HG02938 (cell line): ENCODE results near the gene RAP1GAP.

Experiments
- ATAC-seq: cut with Tn5 transposase; IDR thresholded peaks from one replicate; pipeline ENCODE4 v1.9.1; 2021; ENCODE audit warnings: mild to moderate bottlenecking, moderate library complexity; ENCODE audit not compliant: unreplicated experiment

Gene RAP1GAP

DNA sequence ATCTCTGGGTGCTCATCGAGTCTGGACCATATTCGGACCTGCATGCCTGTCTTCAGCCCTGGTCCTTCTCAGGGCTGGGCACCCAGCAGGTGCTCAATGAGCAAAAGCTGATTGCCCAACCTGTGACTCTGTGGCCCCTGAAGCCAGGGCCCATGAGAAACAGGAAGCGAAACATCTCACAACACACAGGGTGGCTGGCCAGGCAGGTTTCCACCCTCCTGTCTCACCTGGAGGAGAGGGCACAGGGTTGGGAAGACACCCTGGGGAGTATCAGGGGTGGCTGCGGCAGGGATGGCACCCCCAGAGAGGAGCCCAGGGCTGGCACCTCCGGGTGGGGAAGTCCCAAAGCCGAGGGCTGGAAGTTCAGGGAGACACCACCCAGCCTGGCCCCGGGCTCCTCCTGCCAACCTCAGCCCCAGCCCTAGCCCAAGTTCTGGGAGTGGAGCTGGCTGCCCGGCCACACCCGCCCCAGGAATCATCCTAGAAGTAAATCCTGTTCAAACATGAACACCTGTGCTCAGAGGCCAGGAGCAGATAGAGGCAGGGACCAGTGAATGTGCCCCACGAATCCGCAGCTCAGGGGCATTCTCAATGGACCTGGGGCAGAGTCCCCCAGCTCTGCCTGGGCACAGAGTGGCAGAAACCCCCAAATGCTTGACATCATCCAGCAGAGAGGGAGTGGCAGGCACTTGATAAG, 54.6 kb downstream of the RAP1GAP start:
- ATAC-seq = no peak

GRCh38 chr1:21613072-21613867, 55.9 kb downstream of the RAP1GAP start:
- ATAC-seq = no peak

- ATAC-seq = no peak
Measured at GRCh38 chr1:21612057-21612456, 57.1 kb downstream of the RAP1GAP start.

DNA sequence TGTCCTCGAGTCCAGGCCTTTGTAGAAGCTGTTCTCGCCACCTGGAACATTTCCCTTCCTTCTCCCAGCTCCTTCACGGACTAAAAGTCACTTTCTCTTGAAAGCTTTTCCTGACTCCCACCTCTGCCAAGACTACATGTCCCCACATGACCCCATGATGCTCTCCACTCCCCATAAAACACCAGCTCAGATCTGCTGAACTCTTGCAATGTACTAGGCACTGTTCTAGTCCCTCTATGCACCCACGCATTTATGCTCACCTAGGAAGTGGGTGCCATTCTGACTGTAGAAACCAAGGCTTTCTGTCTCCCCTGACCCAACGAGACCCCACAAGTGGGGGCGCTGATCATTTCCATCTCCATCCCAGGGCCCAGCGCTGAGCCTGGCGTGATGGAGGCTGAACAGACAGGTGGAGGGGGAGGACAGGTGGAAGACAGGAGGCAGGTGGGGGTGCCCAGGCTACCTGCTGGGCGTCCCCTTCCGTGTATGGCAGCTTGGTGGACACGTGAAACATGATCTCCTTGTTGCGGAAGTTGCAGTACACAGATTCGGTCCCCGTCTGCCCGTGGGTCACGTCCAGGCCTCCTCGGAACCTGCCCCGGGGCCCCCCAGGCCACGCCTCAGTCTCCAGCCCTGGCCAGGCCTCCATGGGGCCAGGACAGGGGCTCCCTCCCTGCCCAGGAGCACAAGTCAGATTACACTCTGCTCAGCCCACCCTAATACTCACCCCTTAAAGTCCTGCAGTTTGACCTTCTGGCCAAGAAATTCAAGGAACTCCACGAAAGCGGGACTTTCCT, 58.0 kb downstream of the RAP1GAP start:
- no peak for ATAC-seq

DNA sequence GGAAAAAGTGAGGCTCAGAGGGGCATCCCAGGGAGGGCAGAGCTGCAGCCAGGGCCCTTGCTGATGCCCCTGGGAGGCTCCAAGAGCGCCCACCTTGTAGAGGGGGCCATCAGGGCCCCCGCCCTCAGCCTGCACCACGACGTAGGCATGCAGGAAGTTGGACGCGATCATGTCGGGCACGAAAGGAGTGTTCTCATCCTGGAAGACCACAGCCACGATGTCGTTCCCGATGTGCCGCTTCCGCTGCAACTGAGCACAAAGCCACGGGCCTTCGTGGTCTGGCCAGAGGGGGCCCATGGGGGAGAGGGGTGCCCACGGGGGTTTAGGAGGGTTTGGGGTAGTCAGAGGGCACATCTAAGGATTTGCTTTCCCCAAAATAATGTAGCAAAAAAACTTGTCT, 59.1 kb downstream of the RAP1GAP start:
- ATAC-seq = no peak

DNA sequence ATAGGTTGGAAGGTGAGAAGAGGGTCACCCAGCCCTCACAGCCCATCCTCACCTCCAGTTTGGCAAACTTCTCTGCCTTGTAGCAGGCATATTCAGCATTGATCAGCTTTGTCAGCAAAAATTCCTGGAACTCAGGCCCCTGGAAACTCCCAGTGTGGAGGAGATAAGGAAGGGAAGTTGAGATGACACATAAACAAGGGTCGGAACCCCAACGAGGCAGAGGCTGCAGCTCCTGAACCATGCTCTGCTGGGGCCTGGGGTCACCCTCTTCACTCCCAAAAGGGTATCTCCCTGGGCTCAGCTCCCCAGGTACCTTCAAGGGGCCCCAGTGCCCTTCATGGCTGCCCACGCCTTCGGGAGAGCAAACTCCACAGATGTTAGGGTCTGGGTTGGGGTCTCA, 60.4 kb downstream of the RAP1GAP start:
- no peak for ATAC-seq

DNA sequence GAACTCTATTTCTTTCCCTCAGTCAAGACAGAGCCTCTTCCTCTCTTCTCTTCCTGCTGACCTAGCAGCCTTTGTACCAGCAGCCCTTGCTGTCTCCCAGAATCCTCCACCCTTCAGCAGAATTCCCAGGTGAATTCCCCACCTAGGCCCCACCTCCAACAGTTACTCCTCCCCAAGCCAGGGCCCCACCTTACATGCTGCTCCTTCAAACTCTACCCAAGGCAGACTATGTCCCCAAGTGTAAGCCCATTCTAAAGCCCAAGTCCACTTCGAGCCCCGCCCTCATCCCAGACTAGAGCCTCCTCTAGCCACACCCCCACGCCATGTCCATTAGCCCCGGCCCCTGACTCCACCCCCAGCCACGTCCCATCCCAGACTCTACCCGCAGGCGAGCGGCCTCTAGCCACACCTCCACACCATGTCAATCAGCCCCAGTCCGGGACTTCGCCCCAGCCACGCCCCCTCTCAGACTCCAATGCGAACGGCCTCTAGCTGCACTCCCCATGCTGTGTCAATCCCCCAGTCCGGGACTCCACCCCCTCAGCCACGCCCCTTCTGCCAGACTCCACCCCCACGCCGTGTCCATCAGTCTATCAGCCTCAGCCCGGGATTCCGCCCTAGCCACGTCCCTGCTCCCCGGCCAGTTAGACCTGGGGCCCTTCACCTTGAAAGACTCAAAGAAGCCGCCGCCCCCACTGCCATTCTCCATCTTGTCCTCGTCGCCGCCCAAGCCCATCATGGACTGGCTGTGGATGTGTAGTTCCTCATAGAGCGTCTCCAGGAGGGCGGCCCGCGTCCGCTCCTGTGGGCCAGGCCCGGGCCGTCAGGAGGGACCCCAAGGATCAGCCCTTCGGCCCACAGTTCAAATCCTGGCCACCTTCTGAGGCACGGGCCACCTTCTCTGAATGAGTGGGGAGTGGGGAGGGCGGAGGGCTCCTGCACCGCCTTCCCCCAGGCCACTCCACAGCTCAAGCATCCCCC, 61.3 kb downstream of the RAP1GAP start:
- no peak for ATAC-seq

DNA sequence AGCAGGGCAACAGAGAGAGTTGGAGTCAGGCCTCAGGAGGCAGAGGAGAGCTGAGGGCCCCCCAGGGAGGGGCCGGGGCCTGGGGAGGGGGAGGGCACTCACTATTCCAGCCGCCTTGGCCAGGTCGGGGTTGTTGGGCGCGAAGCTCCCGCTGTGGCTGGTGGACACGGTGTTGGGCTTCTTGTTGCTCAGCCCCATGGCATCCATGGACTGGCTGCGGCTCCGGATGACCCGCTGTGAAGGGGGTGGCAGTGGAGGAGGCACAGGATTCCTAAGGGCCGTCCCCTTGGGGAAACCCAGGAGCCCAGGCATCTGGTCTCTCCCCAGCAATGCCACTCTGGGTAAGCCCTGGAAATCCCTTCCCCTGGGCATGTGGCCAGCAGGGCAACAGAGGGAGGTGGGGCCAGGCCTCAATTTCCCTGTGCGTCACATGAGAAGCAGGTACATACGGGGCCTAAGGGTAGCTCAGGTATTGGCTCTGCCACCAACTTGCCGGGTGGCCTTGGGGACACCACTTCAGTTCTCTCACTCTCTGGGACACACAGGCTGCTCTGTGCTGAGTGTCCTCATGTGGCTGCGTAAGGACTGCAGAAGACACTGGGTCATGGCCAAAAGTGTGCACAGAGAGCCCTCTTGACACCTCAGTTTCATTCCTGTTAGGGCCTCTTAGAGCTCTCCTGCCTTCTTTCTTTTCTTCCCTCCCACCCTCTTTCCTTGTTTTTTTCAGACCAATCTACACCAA, 63.0 kb downstream of the RAP1GAP start:
- no peak for ATAC-seq

DNA sequence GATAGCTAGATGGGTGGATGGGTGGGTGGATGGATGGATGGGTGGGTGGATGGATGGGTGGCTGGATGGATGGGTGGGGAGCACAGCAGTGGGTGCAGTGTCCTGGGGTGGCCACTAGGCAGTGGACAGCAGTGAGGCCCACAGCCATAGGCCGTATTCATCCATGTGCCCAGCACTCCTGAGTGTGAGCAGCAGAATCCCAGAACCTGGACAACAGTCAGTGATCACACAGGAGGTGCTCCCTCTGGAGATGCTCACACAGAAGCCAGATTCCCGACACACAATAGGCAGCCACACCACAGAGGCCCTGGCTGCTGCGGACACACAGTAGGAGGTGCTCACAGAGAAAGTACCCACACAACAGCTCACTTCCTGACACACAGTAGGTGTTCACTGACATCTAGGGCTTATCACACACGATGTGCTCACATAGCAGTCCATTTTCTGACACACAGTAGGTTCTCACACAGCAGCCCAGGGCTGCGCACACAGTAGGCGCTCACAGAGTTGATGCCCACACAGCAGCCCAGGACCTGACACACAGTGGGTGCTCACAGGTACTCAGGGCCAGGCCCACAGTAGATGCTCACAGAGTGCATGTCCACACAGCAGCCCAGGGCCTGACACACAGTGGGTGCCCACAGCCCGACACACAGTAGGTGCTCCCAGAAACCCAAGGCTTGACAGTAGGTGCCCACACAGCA, 64.0 kb downstream of the RAP1GAP start:
- no peak for ATAC-seq

GRCh38 chr1:21604208-21604957, 64.8 kb downstream of the RAP1GAP start:
- ATAC-seq = no peak

GRCh38 chr1:21603177-21604138, 65.7 kb downstream of the RAP1GAP start:
- ATAC-seq = no peak

DNA sequence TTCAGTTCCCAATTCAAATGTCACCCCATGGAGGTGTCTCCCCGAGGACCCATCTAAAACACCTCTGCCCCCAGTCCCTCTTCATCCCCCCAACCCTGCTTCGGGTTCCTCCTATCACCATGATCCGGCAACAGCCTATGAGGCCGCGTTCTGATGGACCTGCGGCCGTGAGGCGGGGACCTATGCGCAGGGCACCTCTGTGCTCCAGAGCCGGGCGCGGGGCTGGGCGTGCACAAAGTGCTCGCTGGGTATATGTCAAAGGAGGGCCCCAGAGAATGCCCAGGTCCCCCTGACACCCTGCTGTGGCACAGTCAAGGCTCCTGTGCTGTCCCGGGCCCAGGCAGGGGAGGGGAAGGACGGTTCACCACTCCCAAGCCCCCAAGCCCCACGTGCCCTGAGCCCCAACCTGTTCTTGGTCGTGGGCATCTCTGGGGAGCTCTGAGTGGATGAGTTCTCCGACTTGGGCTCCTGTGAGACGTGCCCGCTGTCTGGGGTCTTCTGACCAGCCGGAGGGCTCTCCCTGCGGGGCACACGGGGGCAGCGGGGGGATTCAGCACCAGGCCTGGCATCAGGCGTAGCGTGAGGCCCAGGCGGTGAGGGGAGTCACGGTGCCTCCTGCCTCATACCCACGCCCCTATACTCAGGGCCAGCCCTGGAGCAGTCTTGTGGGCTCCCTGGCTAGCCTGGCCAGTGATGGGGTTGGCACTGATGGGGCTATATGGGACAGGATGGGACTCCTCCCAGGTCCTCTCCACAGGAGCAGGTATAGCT, 67.7 kb downstream of the RAP1GAP start:
- ATAC-seq = no peak

GRCh38 chr1:21599402-21599801, 69.8 kb downstream of the RAP1GAP start:
- no peak for ATAC-seq

DNA sequence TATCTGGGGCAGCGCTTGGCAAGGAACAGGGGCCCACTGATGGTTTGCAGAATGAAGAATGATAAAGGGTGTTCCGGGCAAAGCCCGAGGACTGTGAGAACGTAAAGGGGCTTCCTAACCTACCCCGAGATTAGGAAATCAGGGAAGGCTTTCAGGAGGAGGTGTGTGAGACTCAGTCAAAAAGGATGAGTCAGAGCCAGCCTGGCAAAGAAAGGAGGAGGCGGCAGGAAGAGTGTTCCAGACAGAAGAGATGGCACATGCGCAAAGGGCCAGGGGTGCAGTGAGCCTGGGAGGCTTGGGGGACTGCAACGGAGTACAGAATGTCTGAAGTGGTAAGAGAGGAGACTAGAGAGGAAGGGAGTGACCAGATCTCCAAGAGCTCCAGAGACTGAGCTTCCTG, 70.3 kb downstream of the RAP1GAP start:
- no peak for ATAC-seq

GRCh38 chr1:21598417-21598816, 70.7 kb downstream of the RAP1GAP start:
- no peak for ATAC-seq

DNA sequence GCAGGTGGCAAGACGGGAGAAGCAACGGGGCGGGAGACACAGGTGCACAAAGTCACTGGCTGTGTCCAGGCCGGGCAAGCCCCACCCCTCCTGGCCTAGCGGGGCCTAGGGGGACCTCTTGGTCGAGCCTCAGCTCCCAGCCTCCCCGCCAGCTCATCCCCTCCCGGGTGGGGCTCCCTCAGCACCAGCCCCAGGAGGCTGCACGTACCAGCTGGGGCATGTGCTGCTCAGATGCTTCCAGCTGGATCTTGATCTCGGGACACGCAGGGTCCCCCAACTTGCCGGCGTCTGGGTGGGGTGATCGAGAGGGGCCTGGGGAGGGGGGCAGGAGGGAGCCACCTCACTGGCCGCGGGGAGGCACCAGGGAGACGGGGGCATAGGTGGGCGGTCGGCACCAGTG, 71.4 kb downstream of the RAP1GAP start:
- ATAC-seq = no peak

- no peak for ATAC-seq
Measured at GRCh38 chr1:21596628-21597027, 72.5 kb downstream of the RAP1GAP start.
